ENCODE results near the gene PIGQ.
"Not testable (repeated sequence)": the region's sequence is repeated elsewhere in the genome, so short reads cannot be mapped to it uniquely, and the experiment has no call there.

The PIGQ gene

GRCh38 chr16:583815-584591 is 14.2 kb downstream of the PIGQ start:
- H3K4me3 ChIP-seq (ENCODE audit: low read depth, low read length), result no peak overlapping the region

GRCh38 chr16:585351-585750 is 15.6 kb downstream of the PIGQ start:
- no peak overlapping the region for H3K4me3 ChIP-seq (ENCODE audit: low read depth, low read length)

GRCh38 chr16:586047-586644 is 16.4 kb downstream of the PIGQ start:
- no peak overlapping the region for H3K4me3 ChIP-seq (ENCODE audit: low read depth, low read length)

GRCh38 chr16:586645-587590 is 17.1 kb downstream of the PIGQ start:
- H3K4me3 ChIP-seq (ENCODE audit: low read depth, low read length), result no peak overlapping the region

- H3K4me3 ChIP-seq (ENCODE audit: low read depth, low read length), result peak overlapping the region; percentile 98
Measured at GRCh38 chr16:588639-588888, 18.8 kb downstream of the PIGQ start.

GRCh38 chr16:588889-589657 is 19.3 kb downstream of the PIGQ start:
- peak overlapping the region; percentile 98 for H3K4me3 ChIP-seq (ENCODE audit: low read depth, low read length)

GRCh38 chr16:589658-590187 is 20.0 kb downstream of the PIGQ start, which contains the start of gene RAB40C:
TSS of gene RAB40C (plus strand) at chr16:590066. CDS start at chr16:590292, 226 bp downstream.
- peak within 1 kb of the TSS; percentile 98 for H3K4me3 ChIP-seq (ENCODE audit: low read depth, low read length)

GRCh38 chr16:590188-590814 is 20.5 kb downstream of the PIGQ start:
- H3K4me3 ChIP-seq (ENCODE audit: low read depth, low read length), result peak overlapping the region; percentile 83

GRCh38 chr16:590815-591200 is 21.0 kb downstream of the PIGQ start:
- peak overlapping the region; percentile 83 for H3K4me3 ChIP-seq (ENCODE audit: low read depth, low read length)

GRCh38 chr16:591231-591630 is 21.5 kb downstream of the PIGQ start:
- no peak overlapping the region for H3K4me3 ChIP-seq (ENCODE audit: low read depth, low read length)

GRCh38 chr16:591892-592517 is 22.2 kb downstream of the PIGQ start:
- no peak overlapping the region for H3K4me3 ChIP-seq (ENCODE audit: low read depth, low read length)

GRCh38 chr16:592518-593306 is 22.9 kb downstream of the PIGQ start:
- no peak overlapping the region for H3K4me3 ChIP-seq (ENCODE audit: low read depth, low read length)

- no peak overlapping the region for H3K4me3 ChIP-seq (ENCODE audit: low read depth, low read length)
Measured at GRCh38 chr16:593406-593805, 23.6 kb downstream of the PIGQ start.

GRCh38 chr16:593807-594206 is 24.0 kb downstream of the PIGQ start:
- no peak overlapping the region for H3K4me3 ChIP-seq (ENCODE audit: low read depth, low read length)

- no peak overlapping the region for H3K4me3 ChIP-seq (ENCODE audit: low read depth, low read length)
Measured at GRCh38 chr16:595094-595528, 25.3 kb downstream of the PIGQ start.

GRCh38 chr16:595942-596735 is 26.4 kb downstream of the PIGQ start:
- H3K4me3 ChIP-seq (ENCODE audit: low read depth, low read length), result no peak overlapping the region

- no peak overlapping the region for H3K4me3 ChIP-seq (ENCODE audit: low read depth, low read length)
Measured at GRCh38 chr16:596736-597060, 26.9 kb downstream of the PIGQ start.

GRCh38 chr16:597655-598054 is 27.9 kb downstream of the PIGQ start:
- H3K4me3 ChIP-seq (ENCODE audit: low read depth, low read length), result not testable (repeated sequence)

All from iPS-11a (cell line).